Fibroblast of mammary gland (primary cell): ENCODE results near the gene DEGS2.

Experiments used
- DNase-seq: peaks from one replicate; pipeline ENCODE4 v3.0.0-alpha.2; 2010; ENCODE audit warnings: low read depth
- H3K4me3 ChIP-seq: 2 replicates; pipeline ENCODE4 v1.5.1; 2011; ENCODE audit warnings: low read depth, mild to moderate bottlenecking, low read length, moderate library complexity; ENCODE audit not compliant: control insufficient read depth
- CTCF ChIP-seq: conservative IDR thresholded peaks from 2 replicates; pipeline ENCODE4 v1.5.1; 2011; ENCODE audit warnings: low read depth, low read length, inconsistent platforms; ENCODE audit not compliant: control insufficient read depth, insufficient read depth

The DEGS2 gene

DNA sequence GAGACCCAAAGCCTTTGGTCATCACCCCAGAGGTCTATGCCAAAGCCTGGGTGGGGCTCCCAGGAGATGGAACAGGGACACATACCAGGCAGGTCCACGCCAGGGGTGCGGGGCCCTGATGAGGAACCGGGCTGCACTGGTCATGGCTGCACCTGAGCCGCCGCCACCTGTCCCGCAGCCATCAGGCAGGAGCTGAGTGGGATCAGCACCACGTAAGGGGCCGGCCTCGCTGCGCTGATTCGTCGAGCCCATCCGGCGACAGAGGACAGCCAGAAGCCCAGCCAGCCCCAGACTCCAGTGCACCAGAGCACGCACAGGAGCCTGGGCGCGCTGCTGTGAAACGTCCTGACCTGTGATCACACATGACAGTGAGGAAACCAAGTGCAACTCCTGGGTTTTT lies 15.9 kb downstream of the DEGS2 start:
- no peak overlapping the region for H3K4me3 ChIP-seq
- no peak for DNase-seq
- TF ChIP-seq CTCF = no peak

GRCh38 chr14:100142073-100143040 lies 17.1 kb downstream of the DEGS2 start:
- no peak overlapping the region for H3K4me3 ChIP-seq
- no peak for TF ChIP-seq CTCF
- DNase-seq = no peak

DNA sequence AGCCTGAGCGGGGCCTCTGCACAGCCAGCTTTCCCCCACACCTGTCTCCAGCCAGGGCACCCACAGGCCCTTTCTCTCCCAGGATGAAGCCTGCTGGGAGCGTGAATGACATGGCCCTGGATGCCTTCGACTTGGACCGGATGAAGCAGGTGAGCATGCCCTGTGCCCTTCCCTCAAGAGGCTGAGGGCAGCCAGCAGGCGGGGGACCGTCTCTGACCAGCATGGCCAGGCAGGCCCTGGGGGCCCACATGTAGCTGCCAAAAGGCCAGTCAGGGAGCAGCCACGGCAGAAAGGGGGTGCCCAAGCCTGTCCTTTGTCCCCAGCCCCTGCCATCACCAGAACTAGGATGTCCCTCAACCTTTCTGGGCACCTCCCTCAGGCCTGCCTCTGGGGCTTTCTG lies 18.3 kb downstream of the DEGS2 start:
- no peak for DNase-seq
- no peak for TF ChIP-seq CTCF
- no peak overlapping the region for H3K4me3 ChIP-seq

DNA sequence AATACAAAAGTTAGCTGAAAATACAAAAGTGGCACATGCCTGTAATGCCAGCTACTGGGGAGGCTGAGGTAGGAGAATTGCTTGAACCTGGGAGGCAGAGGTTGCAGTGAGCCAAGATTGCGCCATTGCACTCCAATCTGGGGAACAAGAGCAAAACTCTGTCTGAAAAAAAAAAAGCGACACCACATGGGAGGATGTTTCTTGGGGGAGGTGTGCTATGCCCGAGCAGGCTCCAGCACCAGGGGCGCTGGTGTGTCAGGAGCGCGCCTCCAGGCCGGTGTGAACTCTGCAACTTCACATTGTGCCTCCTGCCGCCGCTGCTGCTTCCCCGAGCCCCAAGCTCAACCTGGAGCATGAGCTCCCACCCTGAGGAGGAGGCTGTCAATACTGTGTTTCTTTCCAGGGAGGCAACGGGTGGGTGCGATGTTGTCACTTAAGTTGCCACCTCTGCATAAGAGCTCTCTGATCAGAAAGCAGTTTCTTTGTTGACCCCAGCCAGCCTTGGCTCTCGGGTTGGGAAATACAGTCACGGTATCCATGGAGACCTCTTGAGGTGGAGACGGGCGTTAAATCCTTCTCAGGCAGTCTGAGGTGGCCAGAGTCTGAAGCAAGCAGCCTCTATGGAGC lies 18.9 kb downstream of the DEGS2 start:
- DNase-seq = peak; percentile 25
- no peak overlapping the region for H3K4me3 ChIP-seq
- no peak for TF ChIP-seq CTCF

- TF ChIP-seq CTCF = no peak
Observed at GRCh38 chr14:100138955-100139354, 20.5 kb downstream of the DEGS2 start.

GRCh38 chr14:100138082-100138787 lies 21.2 kb downstream of the DEGS2 start:
- TF ChIP-seq CTCF = no peak
- H3K4me3 ChIP-seq = no peak overlapping the region
- DNase-seq = no peak

More at GRCh38 chr14:100138955-100139354, 20.5 kb downstream of the DEGS2 start:
- no peak for DNase-seq
- no peak overlapping the region for H3K4me3 ChIP-seq
